Fibroblast of skin of right biceps (primary cell): ENCODE measurements around the gene NSUN7.
"Not testable (repeated sequence)": the region's sequence is repeated elsewhere in the genome, so short reads cannot be mapped to it uniquely, and the experiment has no call there.

Source experiments
- DNase-seq: peaks from one replicate; pipeline ENCODE4 v3.0.0-alpha.2; 2013

The NSUN7 gene, protein sequence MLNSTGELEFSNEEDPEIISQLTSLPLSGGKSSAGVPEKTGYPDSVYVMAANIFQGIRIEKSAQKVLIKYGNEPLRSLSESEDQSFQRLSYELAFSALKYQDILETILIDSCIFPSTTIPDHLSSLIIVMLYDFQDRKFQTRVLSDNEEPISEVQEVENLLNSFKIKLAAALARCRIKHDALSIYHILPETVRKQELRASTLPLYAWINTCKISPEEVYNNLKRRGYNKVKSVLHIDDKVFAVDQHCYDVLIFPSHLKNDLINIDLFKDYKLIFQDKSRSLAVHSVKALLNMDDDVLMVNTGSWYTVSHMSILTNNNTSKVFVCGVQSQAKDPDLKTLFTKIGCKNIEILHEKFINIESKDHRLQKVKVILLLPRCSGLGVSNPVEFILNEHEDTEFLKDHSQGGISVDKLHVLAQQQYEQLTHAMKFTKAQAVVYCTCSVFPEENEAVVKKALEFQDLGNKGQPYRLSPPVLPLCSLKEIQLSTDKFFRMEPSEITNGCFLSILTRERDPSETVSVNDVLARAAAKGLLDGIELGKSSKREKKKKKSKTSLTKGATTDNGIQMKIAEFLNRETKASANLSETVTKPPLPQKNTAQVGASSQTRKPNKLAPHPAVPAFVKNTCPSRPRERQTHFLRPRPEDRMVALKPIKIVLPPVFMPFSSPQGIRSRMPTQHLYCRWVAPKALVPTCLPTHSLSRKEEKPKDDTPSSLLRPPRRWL

DNA sequence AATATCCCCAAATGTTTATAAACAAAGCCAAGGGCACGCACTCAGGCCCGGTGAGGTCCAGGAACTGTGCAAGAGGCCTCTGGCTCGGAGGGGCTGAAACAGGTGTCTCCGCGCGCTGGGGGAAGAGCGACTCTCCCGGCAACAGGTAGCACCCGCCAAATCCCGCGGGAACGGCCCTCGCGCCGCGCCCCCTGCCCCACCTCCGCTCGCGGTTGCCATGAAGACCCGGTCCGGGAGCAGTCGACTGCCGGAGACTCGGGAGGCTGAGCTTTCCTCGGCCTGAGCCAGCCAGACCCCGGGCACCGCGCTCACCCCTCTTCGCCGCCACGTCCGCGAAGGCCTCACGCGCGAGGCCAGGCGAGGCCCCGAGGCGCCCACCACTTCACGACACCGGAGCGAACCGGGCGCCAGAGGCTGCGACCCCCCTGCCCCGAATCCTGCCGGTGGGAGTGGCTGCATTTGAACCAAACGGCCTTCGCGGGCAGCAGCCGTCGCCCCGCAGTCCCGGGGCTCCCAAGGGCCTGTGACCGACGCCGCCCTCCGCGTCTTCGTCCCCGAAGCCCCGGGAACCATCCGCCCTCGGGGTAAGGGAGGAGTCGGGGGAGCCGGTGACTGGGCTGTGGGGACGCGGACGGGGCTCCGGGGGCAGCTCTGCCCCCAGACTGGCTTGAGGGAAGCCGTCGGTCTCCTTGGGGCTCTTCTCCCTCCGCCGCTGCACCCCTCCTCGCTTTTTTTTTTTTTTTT lies at the start of gene NSUN7:
Gene NSUN7, plus strand, starts transcription at position 239 of the 744 bp plus-strand sequence. CDS start 739 bp downstream, outside the sequence.
- peak; percentile 44 for DNase-seq

DNA sequence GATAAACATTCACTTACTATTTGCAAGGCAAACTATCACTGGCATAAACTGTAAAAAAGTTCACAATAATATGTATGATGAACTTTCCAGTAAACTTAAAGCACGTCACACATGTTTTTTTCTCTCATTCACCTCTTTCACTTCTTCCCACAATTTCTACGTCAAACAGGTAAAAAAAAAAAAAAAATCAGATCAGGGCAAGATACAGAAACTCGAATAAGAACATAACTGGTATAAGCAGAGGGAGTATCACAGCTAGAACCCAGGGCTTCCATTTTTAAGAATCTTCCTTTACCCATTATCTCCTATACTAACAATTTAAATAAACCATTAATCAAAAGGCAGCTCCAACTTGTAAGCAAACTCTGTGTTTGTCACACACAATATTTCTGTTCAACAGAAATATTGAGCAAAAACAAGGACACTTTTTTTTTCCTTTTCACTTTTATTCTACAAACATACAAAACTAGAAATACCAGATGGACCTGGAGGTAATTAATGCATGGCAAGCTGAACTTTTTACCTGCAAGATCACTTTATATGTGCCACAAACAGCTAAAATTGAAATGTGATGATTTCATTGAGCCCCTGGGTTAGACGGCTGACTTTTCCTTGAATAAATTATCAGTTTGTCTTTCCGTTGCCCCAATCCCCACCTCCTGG lies 47.5 kb upstream of the NSUN7 start:
- DNase-seq: no peak

DNA sequence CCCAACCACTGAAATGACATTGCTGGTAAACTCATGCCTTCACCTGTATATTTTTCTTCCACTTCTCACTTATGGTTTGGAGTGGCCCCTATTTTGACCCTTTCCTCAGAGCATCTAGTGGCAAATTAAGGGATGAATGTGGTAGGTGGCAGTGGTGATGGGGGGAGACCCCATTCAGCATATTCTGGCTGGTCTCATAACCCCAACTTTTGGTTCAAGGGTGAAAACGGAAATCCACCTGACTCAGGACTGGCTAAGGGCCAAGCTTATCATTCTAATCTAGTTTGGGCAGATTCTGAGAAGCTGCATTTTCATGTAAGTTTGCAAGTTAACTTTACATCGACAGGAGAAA lies 47.0 kb upstream of the NSUN7 start:
- DNase-seq: no peak

DNA sequence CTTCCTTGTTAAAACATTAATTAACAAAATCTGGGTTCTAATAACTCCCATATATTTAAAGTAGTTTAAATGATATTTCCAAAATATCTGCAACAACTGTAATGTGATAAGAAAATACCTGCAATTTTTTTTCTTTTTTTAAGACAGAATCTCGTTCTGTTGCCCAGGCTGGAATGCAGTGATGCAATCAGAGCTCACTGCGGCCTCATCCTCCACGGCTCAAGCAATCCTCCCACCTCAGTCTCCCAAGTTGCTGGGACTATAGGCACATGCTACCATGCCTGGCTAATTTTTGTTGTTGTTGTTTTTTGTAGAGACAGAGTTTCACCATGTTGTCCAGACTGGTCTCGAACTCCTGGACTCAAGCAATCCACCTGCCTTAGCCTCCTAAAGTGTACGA lies 45.7 kb upstream of the NSUN7 start:
- DNase-seq: no peak

DNA sequence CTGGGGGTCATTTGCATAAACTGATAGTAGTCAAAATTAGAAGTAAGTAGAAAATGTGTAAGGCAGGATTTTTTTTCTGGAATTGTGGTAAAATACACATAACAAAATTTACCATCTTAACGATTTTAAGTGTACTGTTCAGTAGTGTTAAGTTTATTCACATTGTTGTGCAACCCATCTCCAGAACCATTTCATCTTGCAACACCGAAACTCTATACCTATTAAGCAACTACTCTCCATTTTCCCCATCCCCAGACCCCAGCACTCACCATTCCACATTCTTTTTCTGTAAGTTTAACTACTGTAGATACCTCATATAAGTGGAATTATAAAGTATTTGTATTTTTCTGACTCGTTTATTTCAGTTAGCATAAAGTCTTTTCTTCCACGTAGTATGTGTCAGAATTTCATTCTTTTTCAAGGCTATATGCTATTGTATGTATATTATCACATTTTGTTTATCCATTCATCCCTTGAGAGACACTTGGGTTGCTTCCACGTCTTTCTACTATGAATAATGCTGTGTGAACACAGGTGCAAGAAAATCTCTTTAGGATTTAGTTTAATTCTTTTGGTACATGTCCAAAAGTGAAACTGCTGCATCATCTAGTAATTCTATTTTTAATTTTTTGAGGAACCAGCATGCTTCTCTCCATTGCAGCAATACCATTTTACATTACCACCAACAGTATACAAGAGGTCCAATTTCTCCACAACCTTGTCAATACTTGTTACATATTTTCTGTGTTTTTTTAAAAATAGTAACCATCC lies 39.1 kb upstream of the NSUN7 start:
- no peak for DNase-seq

DNA sequence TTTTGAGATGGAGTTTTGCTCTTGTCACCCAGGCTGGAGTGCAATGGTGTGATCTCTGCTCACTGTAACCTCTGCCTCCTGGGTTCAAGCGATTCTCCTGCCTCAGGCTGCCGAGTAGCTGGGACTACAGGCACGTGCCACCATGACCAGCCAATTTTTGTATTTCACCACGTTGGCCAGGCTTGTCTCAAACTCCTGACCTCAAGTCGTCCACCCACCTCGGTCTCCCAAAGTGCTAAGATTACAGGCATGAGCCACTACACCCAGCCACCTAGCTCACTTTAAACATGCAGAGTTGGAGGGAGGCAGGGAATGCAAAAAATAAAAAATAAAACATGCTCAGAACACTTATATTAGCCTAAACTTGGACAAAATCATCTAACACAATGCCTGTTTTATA lies 36.8 kb upstream of the NSUN7 start:
- not testable (repeated sequence) for DNase-seq

DNA sequence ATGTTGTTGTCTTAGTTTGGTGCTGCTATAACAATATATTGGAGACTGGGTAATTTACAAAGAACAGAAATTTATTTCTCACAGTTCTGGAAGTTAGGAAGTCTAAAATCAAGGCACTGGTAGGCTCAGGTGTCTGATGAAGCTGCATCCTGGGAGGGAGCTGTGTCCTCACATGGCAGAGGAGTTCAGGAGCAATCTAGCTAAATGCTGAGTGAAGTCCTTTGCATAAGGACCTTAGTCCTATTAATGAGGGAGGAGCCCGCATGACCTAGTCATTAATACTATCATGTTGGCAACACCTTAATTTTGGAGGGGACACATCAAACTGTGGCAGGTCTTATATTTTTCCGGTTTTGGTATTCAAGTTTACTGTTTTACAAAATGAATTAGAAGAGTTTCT lies 36.0 kb upstream of the NSUN7 start:
- no peak for DNase-seq

DNA sequence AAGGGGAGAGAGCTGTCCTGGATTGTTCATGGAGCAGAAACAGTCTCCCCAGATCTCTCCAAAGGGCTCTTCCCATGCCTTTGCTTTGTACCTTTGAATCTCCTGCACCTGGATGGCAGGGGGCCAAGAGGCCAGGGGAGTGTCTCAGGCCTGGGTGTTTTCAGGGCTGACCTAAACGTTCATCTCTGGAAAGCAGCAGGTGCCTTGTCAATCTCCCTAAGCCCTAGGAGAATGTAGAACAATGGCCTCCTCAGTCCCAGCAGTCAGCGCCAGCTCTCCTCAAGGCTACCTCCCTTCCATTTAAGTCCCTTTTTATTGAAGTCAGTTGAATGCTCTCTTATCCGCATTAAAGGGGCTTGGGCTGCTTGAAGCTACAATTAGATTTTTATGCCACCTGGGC lies 31.2 kb upstream of the NSUN7 start:
- no peak for DNase-seq

DNA sequence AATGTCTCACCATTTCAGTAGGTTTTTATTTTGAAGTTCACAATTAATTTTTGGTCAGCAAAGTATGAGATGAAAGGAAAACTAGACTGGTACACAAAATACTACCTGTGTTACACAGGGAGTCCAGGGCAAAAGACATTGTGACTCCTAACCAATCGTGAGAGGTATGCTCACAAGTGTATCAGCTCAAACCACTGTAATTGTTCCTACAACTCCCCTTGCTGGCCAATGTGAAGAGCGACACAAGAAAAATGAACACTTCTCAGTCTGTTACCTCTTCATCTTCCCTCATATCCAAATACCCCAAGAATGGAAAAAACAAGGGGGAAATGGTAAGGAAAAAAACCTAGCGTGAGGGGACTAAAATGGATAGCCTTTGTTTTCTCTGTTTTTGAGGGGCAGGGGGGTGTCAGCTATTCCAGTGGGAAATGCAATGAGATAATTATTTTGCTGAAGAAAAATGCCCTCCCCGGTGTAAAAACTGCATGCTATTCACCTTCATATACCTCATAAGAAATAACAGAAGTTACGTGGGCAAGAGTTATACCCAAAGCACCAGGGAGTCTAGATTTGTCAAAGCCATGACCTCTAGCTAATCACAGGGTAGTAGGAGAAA lies 30.6 kb upstream of the NSUN7 start:
- DNase-seq: peak; percentile 63

DNA sequence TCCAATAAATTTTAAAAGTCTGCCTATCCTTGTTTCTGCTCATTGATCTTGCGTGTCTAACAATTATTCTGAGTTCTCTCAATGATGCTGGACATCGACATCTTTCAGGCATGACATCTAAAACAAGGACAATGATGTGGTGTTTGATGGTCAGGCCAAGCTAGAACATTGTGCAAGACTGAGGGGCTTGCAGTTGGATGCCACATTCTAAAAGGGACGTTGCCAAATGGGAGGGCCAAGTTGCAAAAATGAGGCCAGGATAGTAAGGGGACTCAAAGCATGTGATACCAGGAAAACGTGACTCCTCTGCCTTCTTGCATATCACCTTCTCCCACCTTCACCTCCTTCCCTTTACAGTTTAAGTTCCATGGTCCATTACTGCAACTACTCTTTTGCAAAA lies 29.4 kb upstream of the NSUN7 start:
- DNase-seq: no peak

DNA sequence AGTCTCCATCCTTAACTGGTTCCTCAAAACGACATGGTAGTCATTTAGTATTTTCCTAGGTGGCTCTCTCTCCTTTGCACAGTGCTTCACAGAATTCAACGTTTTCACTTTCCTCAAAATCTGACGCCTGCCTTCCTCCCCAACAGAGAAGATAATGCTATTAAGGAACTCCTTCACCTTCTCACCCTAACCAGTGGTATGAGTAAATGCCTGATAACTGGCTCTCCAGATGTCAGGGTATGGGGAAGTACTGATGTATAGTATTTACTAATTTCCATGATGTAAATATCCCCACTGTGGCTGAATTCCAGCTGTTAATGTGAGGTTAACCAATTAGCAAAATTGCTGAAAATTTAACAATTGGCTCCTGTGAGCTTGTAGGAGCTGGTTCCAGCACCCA lies 28.8 kb upstream of the NSUN7 start:
- no peak for DNase-seq

DNA sequence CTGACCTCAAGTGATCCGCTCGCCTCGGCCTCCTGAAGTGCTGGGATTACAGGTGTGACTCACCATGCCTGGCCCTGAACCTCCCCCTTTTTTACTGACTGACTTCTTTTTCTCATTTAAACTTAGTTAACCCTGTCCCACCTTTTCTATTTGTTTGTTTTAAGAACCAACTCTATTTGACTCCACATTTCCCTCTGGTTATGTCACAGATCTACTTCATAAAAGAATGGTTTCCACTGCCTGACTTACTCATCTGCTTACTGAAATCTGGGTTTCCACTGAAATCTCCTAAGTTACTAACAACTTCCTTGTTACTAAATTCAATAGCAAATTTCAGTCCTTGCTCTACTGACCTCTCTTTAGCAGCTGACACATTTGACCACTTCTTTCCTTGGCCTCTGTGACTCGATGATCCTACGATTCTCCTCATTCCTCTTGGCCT lies 28.0 kb upstream of the NSUN7 start:
- DNase-seq: peak; percentile 12

DNA sequence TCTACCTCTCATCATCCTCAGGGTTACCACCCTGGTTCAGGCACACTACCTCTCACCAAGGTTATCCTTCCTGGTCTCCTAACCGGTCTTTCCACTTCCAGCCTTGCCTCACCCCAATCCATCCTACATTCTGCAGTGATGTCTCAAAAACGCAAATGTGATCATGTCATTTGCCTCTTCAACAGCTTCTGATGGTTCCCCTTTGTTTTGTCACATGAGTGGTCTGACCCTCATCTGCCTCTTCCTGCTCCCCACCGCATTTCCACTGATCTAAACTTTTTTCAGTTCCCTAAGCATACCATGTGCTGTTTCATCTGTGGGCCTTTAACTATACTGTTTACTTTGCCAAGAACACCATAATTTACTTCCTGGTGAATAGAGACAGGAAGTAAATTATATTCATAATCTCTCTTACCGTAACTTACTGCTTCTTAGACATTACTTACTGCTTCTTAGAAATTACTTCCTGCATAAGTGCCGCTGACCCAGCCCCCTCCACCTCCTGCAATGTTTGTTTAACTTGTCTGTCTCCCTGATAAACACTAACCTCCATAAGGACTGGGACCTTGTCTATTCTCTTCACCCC lies 27.1 kb upstream of the NSUN7 start:
- DNase-seq: no peak

DNA sequence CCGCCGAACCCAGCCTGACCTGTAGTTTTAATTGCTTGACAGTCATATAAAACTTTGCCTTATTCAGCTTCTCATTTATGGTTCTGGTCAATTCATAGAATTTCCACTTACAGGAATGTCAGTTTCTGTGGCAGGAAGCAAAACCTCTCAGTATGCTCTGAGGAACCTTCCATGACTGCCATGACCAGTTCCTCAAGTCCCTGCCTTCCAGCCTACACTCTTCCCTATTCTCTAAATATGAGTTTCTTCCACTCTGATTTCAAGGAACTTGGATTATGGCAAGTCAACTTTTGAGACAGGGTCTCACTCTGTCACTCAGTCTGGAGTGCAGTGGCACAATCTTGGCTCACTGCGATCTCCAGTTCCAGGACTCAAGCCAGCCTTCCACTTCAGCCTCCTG lies 26.0 kb upstream of the NSUN7 start:
- DNase-seq: no peak

DNA sequence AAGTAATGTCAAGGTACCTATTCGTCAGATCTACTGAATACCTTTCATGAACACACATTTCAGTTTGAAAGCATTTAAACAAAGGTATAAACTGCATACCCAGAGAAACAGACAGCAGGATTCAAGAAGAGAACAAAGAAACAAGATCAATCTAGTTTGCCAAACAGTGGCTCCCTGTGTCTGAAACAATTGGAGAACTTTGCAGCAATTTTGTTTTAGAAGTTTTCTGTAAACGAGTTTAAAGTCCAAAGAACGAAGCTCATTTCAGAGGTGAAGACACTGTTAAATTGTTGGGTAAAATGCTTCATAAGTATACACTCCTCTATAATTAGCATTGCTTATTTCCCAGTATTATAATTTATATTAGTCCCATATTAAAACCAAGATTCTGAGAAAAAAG lies 21.4 kb upstream of the NSUN7 start:
- no peak for DNase-seq

DNA sequence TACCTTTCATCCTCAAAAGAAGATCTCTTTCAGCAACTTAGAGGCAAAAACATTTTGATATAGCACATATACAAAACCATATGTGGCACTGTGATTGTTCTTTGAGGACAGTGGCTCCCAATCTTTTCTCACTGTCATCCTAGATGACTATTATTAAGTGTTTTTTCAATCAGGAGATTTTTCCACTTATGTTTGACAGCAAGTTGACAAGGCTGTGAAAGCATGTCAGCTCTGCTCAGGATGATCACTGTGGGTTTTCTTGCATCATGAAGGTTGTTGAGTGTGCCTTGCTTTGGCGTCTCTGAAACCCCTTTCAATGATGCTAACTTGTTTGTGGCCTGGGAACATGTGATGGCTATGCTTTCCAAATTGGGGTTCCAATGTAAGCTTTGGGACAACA lies 20.2 kb upstream of the NSUN7 start:
- no peak for DNase-seq

DNA sequence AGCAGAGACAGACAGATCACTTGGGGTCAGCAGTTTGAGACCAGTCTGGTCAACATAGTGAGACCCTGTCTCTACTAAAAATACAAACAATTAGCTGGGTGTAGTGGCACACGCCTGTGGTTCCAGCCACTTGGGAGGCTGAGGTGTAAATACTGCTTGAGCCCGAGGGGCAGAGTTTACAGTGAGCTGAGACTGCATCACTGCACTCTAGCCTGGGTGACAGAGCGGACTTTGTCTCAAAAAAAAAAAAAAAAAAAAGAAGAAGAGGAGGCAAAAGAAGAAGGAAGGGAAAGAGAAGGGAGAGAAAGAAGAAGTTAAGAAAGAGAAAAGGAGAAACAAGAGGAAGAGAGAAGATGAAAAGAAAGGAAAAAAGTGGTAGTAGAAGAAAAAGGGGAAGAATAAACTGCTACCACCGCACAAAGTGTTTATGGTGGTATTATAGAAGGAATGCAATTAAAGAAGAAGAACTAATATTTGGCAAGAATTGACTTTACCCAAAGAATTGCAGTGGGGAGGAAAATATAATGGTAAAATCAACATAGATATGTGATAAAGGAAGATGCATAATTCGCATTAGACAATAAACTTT lies 19.6 kb upstream of the NSUN7 start:
- no peak for DNase-seq

DNA sequence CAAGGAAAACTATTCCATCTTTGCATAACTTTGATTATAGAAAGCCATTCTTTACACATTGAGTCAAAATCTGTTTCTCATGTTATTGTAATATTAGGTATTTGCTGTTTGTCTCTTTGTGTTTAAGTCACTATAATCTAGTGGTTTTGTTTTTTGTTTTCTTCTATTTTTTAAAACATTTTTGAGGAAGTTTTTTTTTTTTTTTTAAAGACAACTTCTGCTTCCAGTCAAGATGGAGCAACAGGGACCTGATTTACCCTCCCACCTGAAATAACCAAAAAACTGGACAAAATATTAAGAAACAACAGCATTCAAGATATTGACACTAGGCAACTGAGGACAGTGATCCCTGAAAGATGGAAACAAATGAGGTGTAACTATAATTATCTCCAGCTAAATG lies 18.4 kb upstream of the NSUN7 start:
- no peak for DNase-seq

DNA sequence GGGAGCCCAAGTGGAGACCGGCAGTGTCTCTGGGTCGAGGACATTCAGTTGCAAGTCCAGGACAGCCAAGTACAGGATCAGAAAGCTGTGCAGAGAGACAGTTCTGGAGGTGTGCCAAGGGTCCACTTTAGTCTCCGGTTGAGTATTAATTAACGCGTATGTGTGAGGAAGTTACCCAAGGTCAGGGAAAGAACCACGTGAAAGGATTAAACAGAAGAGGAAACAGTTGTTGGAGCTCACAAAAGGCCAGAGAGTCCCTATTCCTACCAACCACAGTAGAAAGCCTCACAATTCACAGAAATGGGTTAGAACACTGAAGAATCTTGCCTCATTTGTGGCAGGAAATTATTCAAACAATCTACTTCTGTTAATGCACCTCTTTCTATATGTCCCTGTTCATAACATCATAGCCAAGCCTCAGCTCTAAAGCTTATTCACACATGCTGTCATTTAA lies 17.9 kb upstream of the NSUN7 start:
- DNase-seq: no peak

DNA sequence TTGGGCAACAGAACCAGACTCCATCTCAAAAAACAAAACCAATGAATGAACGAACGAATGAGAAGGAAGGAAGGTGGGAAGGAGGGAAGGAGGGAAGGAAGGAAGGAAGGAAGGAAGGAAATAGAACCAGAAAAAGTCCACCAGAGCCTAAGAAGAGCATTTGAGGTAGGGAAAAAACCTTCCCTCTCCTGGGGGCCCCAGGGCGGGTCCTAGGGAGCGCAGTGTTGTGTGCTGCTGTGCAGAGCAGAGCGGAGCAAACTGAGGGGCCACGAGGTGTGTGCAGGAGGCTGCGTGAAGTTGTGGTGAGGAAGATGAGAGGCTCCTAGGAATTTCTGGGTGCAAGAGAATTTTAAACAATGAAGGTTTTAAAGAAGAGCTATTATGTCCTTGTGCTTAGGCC lies 16.0 kb upstream of the NSUN7 start:
- no peak for DNase-seq

DNA sequence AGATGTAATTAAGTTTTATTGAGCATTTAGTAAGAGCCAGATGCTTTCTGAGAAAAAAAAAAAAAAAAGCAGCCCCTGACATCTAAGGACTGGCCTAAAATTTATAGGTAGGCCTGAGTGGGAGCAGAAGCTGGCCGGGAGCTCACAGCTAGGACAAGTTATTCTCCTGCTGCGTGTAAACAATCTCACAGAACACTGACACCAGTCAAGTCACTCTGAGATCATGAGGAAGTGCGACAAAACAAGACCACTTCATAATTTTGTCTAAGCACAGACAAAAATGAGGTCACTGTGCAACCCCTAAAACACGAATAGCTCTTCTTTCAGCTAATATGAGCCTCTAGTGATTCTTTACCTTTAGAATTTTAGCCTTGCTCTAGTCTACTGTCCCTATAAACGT lies 15.3 kb upstream of the NSUN7 start:
- no peak for DNase-seq
